LNCaP clone FGC (cell line): ENCODE data around the gene C1RL.

Experiments
- DNase-seq: peaks from one replicate; pipeline ENCODE4 v3.0.0-alpha.2; 2011; ENCODE audit warnings: low read depth
- H3K4me3 ChIP-seq: 2 replicates; pipeline ENCODE4 v1.5.1; 2011; ENCODE audit warnings: mild to moderate bottlenecking, low read depth, low read length, control low read depth
- TF ChIP-seq, protein P1 (sequence below): IDR thresholded peaks from 2 replicates; pipeline ENCODE4 v1.5.1; 2012; ENCODE audit warnings: mild to moderate bottlenecking; ENCODE audit not compliant: control insufficient read depth, insufficient read depth; ENCODE audit errors: extremely low read depth

Gene C1RL

DNA sequence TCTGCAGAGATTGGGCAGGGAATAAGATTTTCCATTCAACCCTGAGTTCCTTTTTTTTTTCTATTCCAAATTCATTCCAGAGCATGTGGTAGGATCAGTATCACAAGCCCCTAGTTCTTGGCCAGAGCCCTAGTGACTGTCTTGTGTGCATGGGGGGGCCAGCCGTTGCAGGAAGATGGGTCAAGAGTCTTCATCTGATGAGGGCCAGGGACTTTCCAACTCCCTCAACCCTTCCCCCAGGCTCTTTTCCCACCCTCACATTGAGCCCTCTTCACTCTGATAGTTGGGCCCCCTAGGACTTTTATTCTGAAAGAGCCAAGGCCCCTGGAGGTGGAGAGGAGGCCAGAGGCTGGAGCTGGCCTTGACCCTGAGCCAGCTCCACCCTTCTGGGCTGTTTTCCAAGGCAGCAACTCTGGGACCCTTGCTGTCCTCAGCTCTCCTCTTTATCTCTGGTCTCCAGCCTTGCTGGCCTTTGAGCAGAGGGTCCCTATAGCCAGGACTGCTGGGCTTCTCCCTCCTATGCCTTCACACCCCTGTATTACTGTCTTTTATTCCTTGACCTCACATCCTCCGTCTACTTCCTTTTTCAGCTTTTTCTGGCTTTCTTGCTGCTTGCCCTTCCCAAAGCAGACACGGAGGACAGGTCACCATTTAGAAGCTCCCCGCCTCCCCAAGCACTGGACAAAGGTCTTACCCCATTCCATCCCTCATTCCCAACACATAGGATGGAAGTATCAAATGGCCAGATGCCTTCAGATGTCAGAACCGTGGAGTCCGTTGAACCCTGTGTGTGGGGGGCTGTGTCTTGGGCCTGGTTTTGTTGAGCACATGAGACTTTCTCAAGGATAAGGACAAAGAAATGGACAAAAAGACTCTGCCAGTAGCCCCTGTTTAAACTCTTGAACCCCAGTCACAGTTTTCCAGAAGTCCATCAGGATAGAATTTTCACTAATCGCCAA lies 14.1 kb upstream of the C1RL start:
- no peak overlapping the region for H3K4me3 ChIP-seq
- DNase-seq = no peak
- TF ChIP-seq, protein P1, sequence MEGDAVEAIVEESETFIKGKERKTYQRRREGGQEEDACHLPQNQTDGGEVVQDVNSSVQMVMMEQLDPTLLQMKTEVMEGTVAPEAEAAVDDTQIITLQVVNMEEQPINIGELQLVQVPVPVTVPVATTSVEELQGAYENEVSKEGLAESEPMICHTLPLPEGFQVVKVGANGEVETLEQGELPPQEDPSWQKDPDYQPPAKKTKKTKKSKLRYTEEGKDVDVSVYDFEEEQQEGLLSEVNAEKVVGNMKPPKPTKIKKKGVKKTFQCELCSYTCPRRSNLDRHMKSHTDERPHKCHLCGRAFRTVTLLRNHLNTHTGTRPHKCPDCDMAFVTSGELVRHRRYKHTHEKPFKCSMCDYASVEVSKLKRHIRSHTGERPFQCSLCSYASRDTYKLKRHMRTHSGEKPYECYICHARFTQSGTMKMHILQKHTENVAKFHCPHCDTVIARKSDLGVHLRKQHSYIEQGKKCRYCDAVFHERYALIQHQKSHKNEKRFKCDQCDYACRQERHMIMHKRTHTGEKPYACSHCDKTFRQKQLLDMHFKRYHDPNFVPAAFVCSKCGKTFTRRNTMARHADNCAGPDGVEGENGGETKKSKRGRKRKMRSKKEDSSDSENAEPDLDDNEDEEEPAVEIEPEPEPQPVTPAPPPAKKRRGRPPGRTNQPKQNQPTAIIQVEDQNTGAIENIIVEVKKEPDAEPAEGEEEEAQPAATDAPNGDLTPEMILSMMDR = no peak

DNA sequence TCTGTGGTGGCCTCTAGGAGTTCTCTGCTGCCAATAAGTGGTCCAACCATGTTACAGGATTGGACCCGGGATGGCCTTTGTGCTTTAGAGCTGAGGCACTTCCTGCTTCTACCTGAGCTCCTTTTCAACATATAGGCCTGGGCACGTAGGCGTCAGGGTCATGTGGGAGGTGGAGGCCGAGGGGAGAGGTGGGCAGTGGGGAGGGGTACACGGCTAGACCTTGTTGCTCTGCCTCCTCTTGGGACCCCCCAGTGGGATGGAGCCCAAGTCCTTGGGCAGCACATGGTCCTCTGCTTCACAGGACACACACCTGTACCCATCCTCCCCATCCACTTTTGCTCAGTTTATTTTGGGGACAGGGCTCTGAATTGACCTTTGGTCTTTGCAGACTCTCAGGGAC lies 12.3 kb upstream of the C1RL start:
- H3K4me3 ChIP-seq = no peak overlapping the region
- TF ChIP-seq, protein P1 = no peak
- DNase-seq = no peak

DNA sequence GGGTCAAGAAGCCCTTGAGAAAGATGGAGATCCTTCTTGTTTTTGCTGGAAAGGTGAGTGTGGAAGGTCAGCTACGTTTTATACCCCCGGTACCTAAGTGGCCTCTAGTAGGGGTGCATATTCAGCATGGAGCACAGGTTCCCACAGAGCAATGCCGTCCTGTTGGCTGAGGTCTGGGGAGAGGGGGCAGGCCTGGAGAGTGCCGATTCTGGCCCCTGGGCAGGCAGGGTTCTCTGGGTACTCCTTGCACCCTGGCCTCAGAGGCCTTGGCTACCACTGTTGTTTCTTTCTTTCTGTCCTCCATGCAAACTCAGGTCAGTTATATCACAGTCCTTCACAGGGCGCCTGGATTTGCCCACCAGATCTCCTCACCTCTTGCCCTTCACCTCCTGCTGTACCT lies 11.2 kb upstream of the C1RL start:
- H3K4me3 ChIP-seq = no peak overlapping the region
- no peak for DNase-seq
- TF ChIP-seq, protein P1 = no peak

DNA sequence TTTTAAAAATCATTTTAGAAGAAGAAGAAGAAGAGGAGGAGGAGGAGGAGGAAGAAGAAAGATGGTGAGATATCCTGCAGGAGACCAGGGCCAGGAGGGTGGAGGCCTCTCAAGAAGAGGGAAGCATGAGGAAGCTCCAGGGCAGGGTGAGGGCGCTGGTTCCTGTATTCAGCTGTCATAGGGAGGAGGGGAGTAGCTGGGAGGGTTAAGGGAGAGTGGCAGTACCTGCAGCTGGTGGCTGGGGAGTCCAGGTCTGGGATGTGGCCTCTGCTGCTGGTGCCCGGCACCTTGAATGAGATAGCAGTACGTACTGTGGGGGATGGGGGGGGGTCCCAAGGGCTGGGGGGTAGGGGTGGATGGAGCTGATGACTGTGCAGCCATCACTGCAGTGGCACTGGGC lies 9.9 kb upstream of the C1RL start:
- H3K4me3 ChIP-seq = no peak overlapping the region
- TF ChIP-seq, protein P1 = no peak

DNA sequence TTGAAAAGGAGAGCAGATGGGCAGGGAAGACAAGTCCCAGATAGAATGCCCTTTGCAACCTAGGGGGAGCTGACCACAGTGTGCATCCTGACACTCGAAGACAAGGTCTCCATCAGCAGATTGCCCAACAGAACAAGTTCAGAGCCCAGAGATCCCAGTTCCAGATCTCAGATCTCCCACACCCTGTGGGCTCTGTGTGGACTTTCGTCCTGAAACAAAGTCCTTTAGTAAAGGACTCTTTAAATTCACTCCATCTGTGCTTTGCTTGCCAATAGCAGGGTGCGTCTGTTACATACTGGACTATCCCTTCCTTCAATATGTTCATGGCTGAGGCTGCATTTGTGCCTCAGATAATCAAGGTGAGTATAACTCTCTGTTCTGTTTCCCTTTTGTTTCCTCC lies 8.7 kb upstream of the C1RL start:
- TF ChIP-seq, protein P1 = no peak
- DNase-seq = no peak
- no peak overlapping the region for H3K4me3 ChIP-seq

More for the DNA sequence above, 9.9 kb upstream of the C1RL start:
- DNase-seq = no peak

DNA sequence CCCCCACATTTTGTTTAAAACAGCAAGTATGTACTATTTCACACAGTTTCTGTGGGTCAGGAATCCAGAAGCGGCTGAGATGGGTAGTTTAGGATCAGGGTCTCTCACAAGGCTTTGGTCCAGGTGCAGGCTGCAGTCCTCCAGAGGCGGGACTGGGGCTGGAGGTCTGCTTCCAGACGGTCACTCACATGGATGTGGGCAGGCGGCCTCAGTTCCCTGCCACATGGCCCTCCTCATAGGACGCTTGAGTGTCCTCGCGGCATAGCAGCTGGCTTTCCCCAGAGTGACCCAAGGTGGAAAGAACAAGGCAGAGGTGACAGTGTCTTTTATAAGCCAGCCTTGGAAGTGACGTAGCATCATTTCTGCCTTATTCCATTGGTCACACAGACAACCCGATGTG lies 7.9 kb upstream of the C1RL start:
- TF ChIP-seq, protein P1 = no peak
- H3K4me3 ChIP-seq = no peak overlapping the region
- DNase-seq = no peak
